ENCODE measurements around the gene ZNF337.
"Not testable (repeated sequence)": the region's sequence is repeated elsewhere in the genome, so short reads cannot be mapped to it uniquely, and the experiment has no call there.

- TF ChIP-seq, protein P1, sequence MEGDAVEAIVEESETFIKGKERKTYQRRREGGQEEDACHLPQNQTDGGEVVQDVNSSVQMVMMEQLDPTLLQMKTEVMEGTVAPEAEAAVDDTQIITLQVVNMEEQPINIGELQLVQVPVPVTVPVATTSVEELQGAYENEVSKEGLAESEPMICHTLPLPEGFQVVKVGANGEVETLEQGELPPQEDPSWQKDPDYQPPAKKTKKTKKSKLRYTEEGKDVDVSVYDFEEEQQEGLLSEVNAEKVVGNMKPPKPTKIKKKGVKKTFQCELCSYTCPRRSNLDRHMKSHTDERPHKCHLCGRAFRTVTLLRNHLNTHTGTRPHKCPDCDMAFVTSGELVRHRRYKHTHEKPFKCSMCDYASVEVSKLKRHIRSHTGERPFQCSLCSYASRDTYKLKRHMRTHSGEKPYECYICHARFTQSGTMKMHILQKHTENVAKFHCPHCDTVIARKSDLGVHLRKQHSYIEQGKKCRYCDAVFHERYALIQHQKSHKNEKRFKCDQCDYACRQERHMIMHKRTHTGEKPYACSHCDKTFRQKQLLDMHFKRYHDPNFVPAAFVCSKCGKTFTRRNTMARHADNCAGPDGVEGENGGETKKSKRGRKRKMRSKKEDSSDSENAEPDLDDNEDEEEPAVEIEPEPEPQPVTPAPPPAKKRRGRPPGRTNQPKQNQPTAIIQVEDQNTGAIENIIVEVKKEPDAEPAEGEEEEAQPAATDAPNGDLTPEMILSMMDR (IDR thresholded peaks at IDR 0.05): not testable (repeated sequence)
- not testable (repeated sequence) for TF ChIP-seq POLR2A, EP300 (IDR thresholded peaks at IDR 0.05)
These were observed 66.0 kb downstream of the ZNF337 start for GRCh38 chr20:25630615-25631014.

Measured in tibial nerve (tissue), 4 donors.